ENCODE results near the gene SCGB2B2. TPM values are rescaled to one million over a fixed set of nuclear protein-coding genes. Genes with fewer than 3 reads are reported as not detected.

SCGB2B2 gene, protein sequence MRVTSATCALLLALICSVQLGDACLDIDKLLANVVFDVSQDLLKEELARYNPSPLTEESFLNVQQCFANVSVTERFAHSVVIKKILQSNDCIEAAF
- total RNA-seq (under 1 TPM; 0.56 to 0.95 (median 0.85) TPM), polyA plus RNA-seq (under 1 TPM in 1 of 2 donors, not detected in 1; 0.15 TPM), total RNA-seq (0.81 reads per million)

- Mint-ChIP-seq H3K9me3 (peaks cover 6 to 44% (median 25%) of the 10 kb centered on the region in 11 donors), H3K27me3 (peaks cover 9 to 19% (median 13%) of the 10 kb centered on the region in 5 donors), H3K27ac (peak within 1 kb of the TSS; percentile 94 to 100 (median 99)), H3K36me3 (peaks cover 20 to 56% (median 47%) of the 10 kb centered on the region in 5 donors), H3K4me3 (peak within 1 kb of the TSS; percentile 92 to 99 (median 96)), H3K4me1 (peaks cover 20 to 56% (median 35%) of the 10 kb centered on the region in 7 donors)
- ChIA-PET CTCF (no interaction called here), POLR2A (interaction anchor here (0.6 to 2.5 kb wide), 7 partner anchors 15 to 1538 kb away, joined by 3 to 17 read pairs (median 3); partner anchors contain the start of genes ZNF146, ZNF181, ZNF565 and ZNF792)
- peak within 1 kb of the TSS; percentile 93 for H3K4me3 ChIP-seq (ENCODE audit: low read length)
- H3K36me3 ChIP-seq (ENCODE audit: control insufficient read depth in 2 of 3, insufficient read depth in 3 of 3, low read length in 3 of 3): peaks cover 6 to 29% (median 7%) of the 10 kb centered on the region in 3 experiments
- peaks cover 0 to 6% (median 3%) of the 10 kb centered on the region in 3 experiments for H3K9me3 ChIP-seq (ENCODE audit: control insufficient read depth in 2 of 3, low read length in 3 of 3)
- intact Hi-C loops (cut with micrococcal nuclease): loop anchor here (1.0 to 5.0 kb wide), 12 partner anchors 10 to 1500 kb away; partner anchors contain the start of genes ZNF599 (in 2 of the 2), CEBPG (in 1 of the 2), FXYD7 (in 1 of the 2) and LIN37 (in 1 of the 2)
- peaks cover 14 to 15% of the 10 kb centered on the region in 2 donors for H3K4me1 ChIP-seq (ENCODE audit: control insufficient read depth in 2 of 2, insufficient read depth in 2 of 2, low read length in 2 of 2)
- DNase-seq: peak in 1 of 9 donors; percentile 79
- no peaks in the 10 kb centered on the region for H3K27me3 ChIP-seq (ENCODE audit: control insufficient read depth in 2 of 2, insufficient read depth in 2 of 2, low read length in 2 of 2)
- peak within 1 kb of the TSS; percentile 80 for H3K27ac ChIP-seq (ENCODE audit: low read depth, low read length)
- ATAC-seq: peak; percentile 81
These were observed at the start of gene SCGB2B2 for GRCh38 chr19:34676697-34677385. Gene SCGB2B2 (minus strand): TSS chr19:34677159. CDS start chr19:34594563, 82,596 bp downstream.

GRCh38 chr19:34725400-34725799 is 48.4 kb upstream of the SCGB2B2 start:
- CTCF ChIA-PET: interaction anchor here (0.7 kb wide), 1 partner anchor 222 kb away, joined by 3 read pairs; no protein-coding TSS in a partner anchor
- Histone ChIP-seq H3K4me1 (ENCODE audit: control insufficient read depth in 2 of 2, insufficient read depth in 2 of 2, low read length in 2 of 2) (no peaks in the 10 kb centered on the region), H3K9me3 (ENCODE audit: control insufficient read depth in 2 of 3, low read length in 3 of 3) (no peaks in the 10 kb centered on the region), H3K27ac (ENCODE audit: low read depth, low read length) (no peak overlapping the region), H3K4me3 (ENCODE audit: low read length) (no peak overlapping the region), H3K36me3 (ENCODE audit: control insufficient read depth in 2 of 3, insufficient read depth in 3 of 3, low read length in 3 of 3) (no peaks in the 10 kb centered on the region), H3K27me3 (ENCODE audit: control insufficient read depth in 2 of 2, insufficient read depth in 2 of 2, low read length in 2 of 2) (no peaks in the 10 kb centered on the region)
- Mint-ChIP-seq H3K4me1 (peaks cover 0 to 2% (median 0%) of the 10 kb centered on the region in 7 donors), H3K27me3 (peaks cover 11 to 48% (median 38%) of the 10 kb centered on the region in 5 donors), H3K36me3 (peaks cover 0 to 9% (median 0%) of the 10 kb centered on the region in 5 donors), H3K4me3 (no peak overlapping the region), H3K27ac (no peak overlapping the region), H3K9me3 (no peaks in the 10 kb centered on the region)
- ATAC-seq (no peak), DNase-seq (no peak)
- intact Hi-C loops (cut with micrococcal nuclease): no loop called here
- POLR2A ChIA-PET: no interaction called here

GRCh38 chr19:34722353-34722752 is 45.4 kb upstream of the SCGB2B2 start:
- Histone ChIP-seq H3K4me3 (ENCODE audit: low read length) (no peak overlapping the region), H3K36me3 (ENCODE audit: control insufficient read depth in 2 of 3, insufficient read depth in 3 of 3, low read length in 3 of 3) (no peaks in the 10 kb centered on the region), H3K9me3 (ENCODE audit: control insufficient read depth in 2 of 3, low read length in 3 of 3) (no peaks in the 10 kb centered on the region), H3K4me1 (ENCODE audit: control insufficient read depth in 2 of 2, insufficient read depth in 2 of 2, low read length in 2 of 2) (no peaks in the 10 kb centered on the region), H3K27ac (ENCODE audit: low read depth, low read length) (no peak overlapping the region), H3K27me3 (ENCODE audit: control insufficient read depth in 2 of 2, insufficient read depth in 2 of 2, low read length in 2 of 2) (no peaks in the 10 kb centered on the region)
- intact Hi-C loops (cut with micrococcal nuclease): no loop called here
- ATAC-seq: no peak
- POLR2A ChIA-PET: no interaction called here
- Mint-ChIP-seq H3K27me3 (peaks cover 11 to 47% (median 25%) of the 10 kb centered on the region in 5 donors), H3K27ac (no peak overlapping the region), H3K4me1 (peaks cover 0 to 2% (median 0%) of the 10 kb centered on the region in 7 donors), H3K36me3 (peaks cover 0 to 5% (median 0%) of the 10 kb centered on the region in 5 donors), H3K4me3 (no peak overlapping the region), H3K9me3 (no peaks in the 10 kb centered on the region)
- CTCF ChIA-PET: interaction anchor here (1.6 kb wide), 1 partner anchor 10 kb away, joined by 4 read pairs; no protein-coding TSS in a partner anchor
- DNase-seq: no peak

DNA sequence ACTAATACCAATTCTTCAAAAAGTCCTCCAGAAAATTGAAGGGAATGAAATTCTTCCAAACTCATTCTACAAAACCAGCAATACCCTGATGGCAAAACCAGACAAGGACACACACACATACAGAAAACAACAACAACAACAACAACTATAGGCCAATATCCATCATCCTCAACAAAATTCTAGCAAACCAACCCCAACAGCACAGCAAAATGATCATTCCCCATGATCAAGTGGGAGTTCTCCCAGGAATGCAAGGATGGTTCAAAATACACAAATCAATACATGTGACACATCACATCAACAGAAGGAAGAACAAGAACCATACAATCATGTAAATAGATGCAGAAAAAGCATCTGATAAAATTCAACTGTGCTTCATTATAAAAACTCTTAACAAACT is 38.4 kb upstream of the SCGB2B2 start:
- Mint-ChIP-seq H3K27me3 (peaks cover 5 to 48% (median 16%) of the 10 kb centered on the region in 5 donors), H3K4me1 (peaks cover 0 to 6% (median 2%) of the 10 kb centered on the region in 7 donors), H3K4me3 (no peak overlapping the region), H3K27ac (no peak overlapping the region), H3K36me3 (peaks cover 4 to 19% (median 5%) of the 10 kb centered on the region in 5 donors), H3K9me3 (peaks cover 3 to 34% (median 16%) of the 10 kb centered on the region in 11 donors)
- CTCF ChIA-PET: interaction anchor here (0.6 kb wide), 2 partner anchors 79 to 1502 kb away, joined by 3 read pairs; no protein-coding TSS in a partner anchor
- Histone ChIP-seq H3K27ac (ENCODE audit: low read depth, low read length) (no peak overlapping the region), H3K27me3 (ENCODE audit: control insufficient read depth in 2 of 2, insufficient read depth in 2 of 2, low read length in 2 of 2) (no peaks in the 10 kb centered on the region), H3K36me3 (ENCODE audit: control insufficient read depth in 2 of 3, insufficient read depth in 3 of 3, low read length in 3 of 3) (no peaks in the 10 kb centered on the region), H3K4me3 (ENCODE audit: low read length) (no peak overlapping the region), H3K9me3 (ENCODE audit: control insufficient read depth in 2 of 3, low read length in 3 of 3) (peaks cover 0 to 14% (median 4%) of the 10 kb centered on the region in 3 experiments), H3K4me1 (ENCODE audit: control insufficient read depth in 2 of 2, insufficient read depth in 2 of 2, low read length in 2 of 2) (no peaks in the 10 kb centered on the region)
- intact Hi-C loops (cut with micrococcal nuclease): no loop called here
- no peak for DNase-seq
- no peak for ATAC-seq
- POLR2A ChIA-PET: no interaction called here

GRCh38 chr19:34713262-34713637 is 36.3 kb upstream of the SCGB2B2 start:
- intact Hi-C loops (cut with micrococcal nuclease): loop anchor here in 1 of 2 donors (2.0 kb wide), 1 partner anchor 670 kb away; no protein-coding TSS in a partner anchor
- peaks cover 4 to 19% (median 5%) of the 10 kb centered on the region in 5 donors for H3K36me3 Mint-ChIP-seq

More at GRCh38 chr19:34713262-34713637, 36.3 kb upstream of the SCGB2B2 start:
- Mint-ChIP-seq H3K27me3 (peaks cover 5 to 52% (median 18%) of the 10 kb centered on the region in 5 donors), H3K9me3 (peaks cover 3 to 34% (median 16%) of the 10 kb centered on the region in 11 donors), H3K4me1 (peaks cover 0 to 6% (median 2%) of the 10 kb centered on the region in 7 donors), H3K4me3 (no peak overlapping the region), H3K27ac (no peak overlapping the region)
- H3K27me3 ChIP-seq (ENCODE audit: control insufficient read depth in 2 of 2, insufficient read depth in 2 of 2, low read length in 2 of 2): no peaks in the 10 kb centered on the region
- CTCF ChIA-PET: interaction anchor here (0.5 to 5.4 kb wide), 4 partner anchors 33 to 251 kb away, joined by 3 to 54 read pairs (median 5); no protein-coding TSS in a partner anchor
- no peak overlapping the region for H3K4me3 ChIP-seq (ENCODE audit: low read length)
- ATAC-seq: no peak
- POLR2A ChIA-PET: no interaction called here
- peaks cover 0 to 14% (median 4%) of the 10 kb centered on the region in 3 experiments for H3K9me3 ChIP-seq (ENCODE audit: control insufficient read depth in 2 of 3, low read length in 3 of 3)
- no peak for DNase-seq
- no peak overlapping the region for H3K27ac ChIP-seq (ENCODE audit: low read depth, low read length)
- no peaks in the 10 kb centered on the region for H3K4me1 ChIP-seq (ENCODE audit: control insufficient read depth in 2 of 2, insufficient read depth in 2 of 2, low read length in 2 of 2)
- no peaks in the 10 kb centered on the region for H3K36me3 ChIP-seq (ENCODE audit: control insufficient read depth in 2 of 3, insufficient read depth in 3 of 3, low read length in 3 of 3)

Data from naive thymus-derived CD4-positive, alpha-beta T cell (primary cell).